ENCODE results near the gene SCYGR4.

The SCYGR4 gene

DNA sequence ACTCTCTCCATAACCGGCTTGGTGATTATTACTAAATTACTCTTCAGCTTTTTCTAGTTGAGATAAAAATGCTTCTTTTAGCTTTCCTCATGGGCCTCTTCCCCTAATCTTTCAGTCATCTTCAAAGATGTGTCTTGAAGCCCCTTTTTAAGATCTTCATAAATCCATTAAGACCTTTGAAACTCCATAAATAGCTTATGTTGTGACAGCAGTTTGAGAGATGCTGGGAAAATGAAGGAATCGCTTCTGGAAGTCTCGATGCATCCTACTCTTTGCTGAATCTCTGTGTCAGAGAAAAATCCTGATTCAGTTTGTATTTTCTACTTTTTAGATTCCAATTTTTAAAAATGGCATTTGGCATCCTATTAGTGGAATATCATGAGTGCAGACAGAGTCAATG is 13.0 kb downstream of the SCYGR4 start:
- peaks cover 13% of the 10 kb centered on the region for H3K27me3 ChIP-seq (ENCODE audit: control insufficient read depth, low read length)
- no peak overlapping the region for H3K4me3 ChIP-seq (ENCODE audit: low read length)
- H3F3A ChIP-seq (ENCODE audit: control insufficient read depth, insufficient read depth), result no peaks in the 10 kb centered on the region
- TF ChIP-seq CTCF (IDR thresholded peaks at IDR 0.05; ENCODE audit: low read depth, low read length, poor library complexity, severe bottlenecking) (no peak), EZH2phosphoT487 (IDR thresholded peaks at IDR 0.05; ENCODE audit: borderline replicate concordance, low read length) (no peak)
- H3K27ac ChIP-seq (ENCODE audit: low read depth, low read length), result no peak overlapping the region
- H3K79me2 ChIP-seq (ENCODE audit: control insufficient read depth, low read length), result no peaks in the 10 kb centered on the region
- no peaks in the 10 kb centered on the region for H3K9me3 ChIP-seq (ENCODE audit: control insufficient read depth, insufficient read depth, low read length)
- no peak overlapping the region for H3K4me2 ChIP-seq (ENCODE audit: low read length)
- no peaks in the 10 kb centered on the region for H4K20me1 ChIP-seq (ENCODE audit: control insufficient read depth, insufficient read depth, low read depth, low read length)
- H3K9me2 ChIP-seq (replicated peaks; ENCODE audit: control insufficient read depth, low read length), result no peaks in the 10 kb centered on the region
- no peaks in the 10 kb centered on the region for H3K4me1 ChIP-seq (ENCODE audit: control insufficient read depth, low read length)
- no peaks in the 10 kb centered on the region for H3K36me3 ChIP-seq (ENCODE audit: control insufficient read depth, low read length)

GRCh38 chr2:227632827-227633226 is 15.5 kb downstream of the SCYGR4 start:
- TF ChIP-seq EZH2phosphoT487 (IDR thresholded peaks at IDR 0.05; ENCODE audit: borderline replicate concordance, low read length), result no peak
- no peak for TF ChIP-seq CTCF (IDR thresholded peaks at IDR 0.05; ENCODE audit: low read depth, low read length, poor library complexity, severe bottlenecking)
- H3F3A ChIP-seq (ENCODE audit: control insufficient read depth, insufficient read depth), result no peaks in the 10 kb centered on the region
- no peaks in the 10 kb centered on the region for H3K36me3 ChIP-seq (ENCODE audit: control insufficient read depth, low read length)
- no peaks in the 10 kb centered on the region for H3K9me2 ChIP-seq (replicated peaks; ENCODE audit: control insufficient read depth, low read length)
- H4K20me1 ChIP-seq (ENCODE audit: control insufficient read depth, insufficient read depth, low read depth, low read length), result no peaks in the 10 kb centered on the region
- H3K4me3 ChIP-seq (ENCODE audit: low read length), result no peak overlapping the region
- no peak overlapping the region for H3K4me2 ChIP-seq (ENCODE audit: low read length)
- H3K27ac ChIP-seq (ENCODE audit: low read depth, low read length), result no peak overlapping the region
- H3K79me2 ChIP-seq (ENCODE audit: control insufficient read depth, low read length), result no peaks in the 10 kb centered on the region
- H3K9me3 ChIP-seq (ENCODE audit: control insufficient read depth, insufficient read depth, low read length), result no peaks in the 10 kb centered on the region
- peaks cover 13% of the 10 kb centered on the region for H3K27me3 ChIP-seq (ENCODE audit: control insufficient read depth, low read length)
- H3K4me1 ChIP-seq (ENCODE audit: control insufficient read depth, low read length), result no peaks in the 10 kb centered on the region

DNA sequence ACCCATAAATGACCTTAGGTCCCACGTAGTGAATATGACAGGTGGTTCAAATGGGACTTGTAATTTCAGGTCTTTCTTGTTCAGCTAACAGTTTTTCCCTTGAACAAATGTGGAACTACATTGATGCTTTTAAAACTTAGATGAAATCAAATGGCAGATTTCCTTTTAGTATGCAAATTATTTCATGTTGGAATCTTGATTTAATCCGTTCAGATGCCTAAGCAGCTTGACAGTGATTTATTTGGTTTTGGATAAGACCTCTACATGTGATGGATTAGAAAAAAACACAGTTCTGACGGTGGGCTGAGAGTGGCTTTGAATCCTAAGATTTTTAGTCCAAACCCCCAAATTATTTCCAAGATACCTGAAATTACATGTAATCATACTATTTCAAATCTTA is 16.9 kb downstream of the SCYGR4 start:
- Histone ChIP-seq H3K4me3 (ENCODE audit: low read length) (no peak overlapping the region), H3F3A (ENCODE audit: control insufficient read depth, insufficient read depth) (no peaks in the 10 kb centered on the region), H3K79me2 (ENCODE audit: control insufficient read depth, low read length) (no peaks in the 10 kb centered on the region), H3K4me2 (ENCODE audit: low read length) (no peak overlapping the region), H3K9me2 (replicated peaks; ENCODE audit: control insufficient read depth, low read length) (no peaks in the 10 kb centered on the region), H3K36me3 (ENCODE audit: control insufficient read depth, low read length) (no peaks in the 10 kb centered on the region), H3K27ac (ENCODE audit: low read depth, low read length) (no peak overlapping the region), H3K9me3 (ENCODE audit: control insufficient read depth, insufficient read depth, low read length) (no peaks in the 10 kb centered on the region), H3K4me1 (ENCODE audit: control insufficient read depth, low read length) (no peaks in the 10 kb centered on the region), H4K20me1 (ENCODE audit: control insufficient read depth, insufficient read depth, low read depth, low read length) (no peaks in the 10 kb centered on the region), H3K27me3 (ENCODE audit: control insufficient read depth, low read length) (peaks cover 13% of the 10 kb centered on the region)
- TF ChIP-seq CTCF (IDR thresholded peaks at IDR 0.05; ENCODE audit: low read depth, low read length, poor library complexity, severe bottlenecking), result no peak
- TF ChIP-seq EZH2phosphoT487 (IDR thresholded peaks at IDR 0.05; ENCODE audit: borderline replicate concordance, low read length), result no peak

- H3K4me1 ChIP-seq (ENCODE audit: control insufficient read depth, low read length), result no peaks in the 10 kb centered on the region
- H3F3A ChIP-seq (ENCODE audit: control insufficient read depth, insufficient read depth), result no peaks in the 10 kb centered on the region
- H3K36me3 ChIP-seq (ENCODE audit: control insufficient read depth, low read length), result no peaks in the 10 kb centered on the region
- H3K27me3 ChIP-seq (ENCODE audit: control insufficient read depth, low read length), result no peaks in the 10 kb centered on the region
- H3K27ac ChIP-seq (ENCODE audit: low read depth, low read length), result no peak overlapping the region
- H3K9me3 ChIP-seq (ENCODE audit: control insufficient read depth, insufficient read depth, low read length), result no peaks in the 10 kb centered on the region
- no peak overlapping the region for H3K4me2 ChIP-seq (ENCODE audit: low read length)
- no peaks in the 10 kb centered on the region for H3K9me2 ChIP-seq (replicated peaks; ENCODE audit: control insufficient read depth, low read length)
- TF ChIP-seq EZH2phosphoT487 (IDR thresholded peaks at IDR 0.05; ENCODE audit: borderline replicate concordance, low read length) (no peak), CTCF (IDR thresholded peaks at IDR 0.05; ENCODE audit: low read depth, low read length, poor library complexity, severe bottlenecking) (no peak)
- no peak overlapping the region for H3K4me3 ChIP-seq (ENCODE audit: low read length)
- no peaks in the 10 kb centered on the region for H3K79me2 ChIP-seq (ENCODE audit: control insufficient read depth, low read length)
- no peaks in the 10 kb centered on the region for H4K20me1 ChIP-seq (ENCODE audit: control insufficient read depth, insufficient read depth, low read depth, low read length)
Measured at GRCh38 chr2:227642656-227643055, 25.4 kb downstream of the SCYGR4 start.
